ENCODE data around the gene RARRES2.

The RARRES2 gene

DNA sequence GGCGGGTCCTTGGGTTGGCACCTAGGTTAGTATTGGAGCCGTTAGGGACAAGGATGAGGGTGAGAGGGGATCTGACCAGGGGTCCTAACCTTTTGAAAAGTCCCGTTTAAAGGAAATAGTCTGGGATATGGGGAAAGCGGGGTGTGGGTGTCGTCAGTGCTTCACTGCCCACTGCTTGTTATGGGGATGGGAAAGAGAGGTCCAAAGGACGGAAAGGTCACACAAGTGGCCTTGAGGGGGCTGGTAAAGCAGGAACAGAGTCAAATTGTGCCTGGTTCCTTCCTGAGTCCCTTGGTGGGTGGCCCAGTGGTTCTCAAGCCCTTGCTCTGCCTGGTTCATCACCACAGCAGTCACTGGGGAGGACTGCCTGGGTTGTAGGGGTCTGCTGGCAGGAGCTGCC lies 35.1 kb upstream of the RARRES2 start:
- no peak for DNase-seq (ENCODE audit: low spot score)
- H3K27ac ChIP-seq = no peak overlapping the region
- TF ChIP-seq CTCF (IDR thresholded peaks at IDR 0.05) = no peak
- no peak overlapping the region for H3K4me3 ChIP-seq

GRCh38 chr7:150375662-150376521 lies 34.5 kb upstream of the RARRES2 start:
- Histone ChIP-seq H3K27ac (no peak overlapping the region), H3K4me3 (no peak overlapping the region)
- DNase-seq (ENCODE audit: low spot score) = no peak
- no peak for TF ChIP-seq CTCF (IDR thresholded peaks at IDR 0.05)

DNA sequence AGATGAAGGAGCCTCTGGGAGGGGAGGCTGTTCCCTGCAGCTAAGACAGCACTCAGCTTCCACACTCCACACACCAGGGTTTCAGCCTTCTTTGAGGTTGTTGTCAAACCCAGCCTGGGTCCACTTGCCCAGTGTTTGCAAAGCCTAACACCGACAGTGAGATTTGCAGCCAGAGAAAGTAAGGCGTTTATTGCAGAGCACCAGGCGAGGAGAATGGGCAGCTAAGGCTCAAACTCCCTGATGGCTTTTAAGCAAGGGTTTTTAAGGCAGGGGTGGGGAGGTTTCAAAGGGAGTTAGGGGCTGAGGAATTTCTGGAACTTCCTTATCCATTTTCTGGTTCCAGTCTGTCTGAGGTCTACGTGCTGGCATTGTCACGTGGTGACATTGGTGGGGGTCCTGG lies 33.0 kb upstream of the RARRES2 start:
- H3K27ac ChIP-seq = no peak overlapping the region

GRCh38 chr7:150374026-150374425 lies 32.6 kb upstream of the RARRES2 start:
- DNase-seq (ENCODE audit: low spot score) = no peak
- Histone ChIP-seq H3K27ac (no peak overlapping the region), H3K4me3 (no peak overlapping the region)
- no peak for TF ChIP-seq CTCF (IDR thresholded peaks at IDR 0.05)

More for the DNA sequence above, 33.0 kb upstream of the RARRES2 start:
- no peak for TF ChIP-seq CTCF (IDR thresholded peaks at IDR 0.05)
- DNase-seq (ENCODE audit: low spot score) = no peak
- no peak overlapping the region for H3K4me3 ChIP-seq

DNA sequence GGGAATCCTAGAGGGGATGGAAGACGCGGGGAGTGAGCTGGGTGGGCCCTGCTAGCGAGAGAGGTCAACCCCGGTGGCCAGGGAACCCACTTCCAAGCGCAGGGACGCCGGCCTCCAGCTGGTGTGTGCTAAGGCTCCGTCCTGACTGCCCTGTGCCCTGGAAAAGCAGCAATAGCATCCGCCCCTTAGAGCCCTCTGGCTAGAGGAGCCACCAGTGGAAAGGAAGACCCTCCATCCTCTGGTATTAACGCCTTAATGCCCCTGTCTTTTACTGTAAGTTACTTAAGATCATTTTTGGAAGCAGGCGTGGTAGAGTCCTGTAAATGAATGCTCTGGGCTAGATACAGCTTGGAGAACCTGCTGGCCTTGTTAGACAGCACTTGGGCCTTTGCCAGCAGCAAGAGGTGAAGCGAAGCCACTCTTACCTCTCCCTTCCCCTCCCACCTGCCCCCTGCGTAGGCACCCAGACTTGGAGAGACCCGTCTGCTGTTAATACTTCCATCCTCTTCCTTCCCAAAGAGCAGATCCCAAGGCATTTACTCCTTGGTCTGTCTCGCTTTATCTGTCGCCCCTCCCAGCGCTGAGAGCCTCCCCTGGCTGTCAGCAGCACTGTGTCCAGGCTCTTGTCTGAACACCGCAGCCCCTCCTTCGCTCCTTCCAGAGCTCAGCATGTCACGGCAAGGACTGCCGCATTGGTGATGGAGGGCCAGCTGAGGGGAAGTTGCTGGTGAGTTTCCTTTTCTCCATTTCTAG lies 31.8 kb upstream of the RARRES2 start:
- no peak overlapping the region for H3K27ac ChIP-seq
- H3K4me3 ChIP-seq = no peak overlapping the region
- DNase-seq (ENCODE audit: low spot score) = no peak
- no peak for TF ChIP-seq CTCF (IDR thresholded peaks at IDR 0.05)

DNA sequence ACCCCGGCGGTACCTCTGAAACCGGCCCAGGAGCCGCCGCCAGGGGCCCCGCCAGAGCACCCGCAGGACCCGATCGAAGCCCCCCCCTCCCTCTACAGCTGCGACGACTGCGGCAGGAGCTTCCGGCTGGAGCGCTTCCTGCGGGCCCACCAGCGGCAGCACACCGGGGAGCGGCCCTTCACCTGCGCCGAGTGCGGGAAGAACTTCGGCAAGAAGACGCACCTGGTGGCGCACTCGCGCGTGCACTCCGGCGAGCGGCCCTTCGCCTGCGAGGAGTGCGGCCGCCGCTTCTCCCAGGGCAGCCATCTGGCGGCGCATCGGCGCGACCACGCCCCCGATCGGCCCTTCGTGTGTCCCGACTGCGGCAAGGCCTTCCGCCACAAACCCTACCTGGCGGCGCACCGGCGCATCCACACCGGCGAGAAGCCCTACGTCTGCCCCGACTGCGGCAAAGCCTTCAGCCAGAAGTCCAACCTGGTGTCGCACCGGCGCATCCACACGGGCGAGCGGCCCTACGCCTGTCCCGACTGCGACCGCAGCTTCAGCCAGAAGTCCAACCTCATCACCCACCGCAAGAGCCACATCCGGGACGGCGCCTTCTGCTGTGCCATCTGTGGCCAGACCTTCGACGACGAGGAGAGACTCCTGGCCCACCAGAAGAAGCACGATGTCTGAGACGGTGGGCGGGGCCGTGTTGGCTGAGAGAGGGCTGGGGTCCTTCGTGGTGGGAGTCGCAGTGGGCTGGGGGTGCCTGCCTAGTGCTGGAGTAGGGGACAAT lies 31.0 kb upstream of the RARRES2 start:
- H3K27ac ChIP-seq = no peak overlapping the region
- DNase-seq (ENCODE audit: low spot score) = no peak
- H3K4me3 ChIP-seq = no peak overlapping the region
- no peak for TF ChIP-seq CTCF (IDR thresholded peaks at IDR 0.05)

Measured in coronary artery (tissue), 2 donors.